Measurements from ENCODE around the gene NUTM2G. TPM values are rescaled to one million over a fixed set of nuclear protein-coding genes. Genes with fewer than 3 reads are reported as not detected.
"Not testable (repeated sequence)": the region's sequence is repeated elsewhere in the genome, so short reads cannot be mapped to it uniquely, and the experiment has no call there.

The NUTM2G gene
- total RNA-seq, 1 experiment from 2014 or later, result not detected

GRCh38 chr9:96941628-96942027 is 13.0 kb downstream of the NUTM2G start:
- DNase-seq (ENCODE audit: low spot score), result not testable (repeated sequence)

- DNase-seq (ENCODE audit: low spot score), result not testable (repeated sequence)
These were observed 13.5 kb downstream of the NUTM2G start for GRCh38 chr9:96942181-96942580.

GRCh38 chr9:96949346-96949745 is 20.7 kb downstream of the NUTM2G start:
- DNase-seq (ENCODE audit: low spot score), result not testable (repeated sequence)

- DNase-seq (ENCODE audit: low spot score), result not testable (repeated sequence)
These were observed 21.9 kb downstream of the NUTM2G start for GRCh38 chr9:96950539-96950938.

GRCh38 chr9:96967591-96967990 is 38.9 kb downstream of the NUTM2G start:
- DNase-seq (ENCODE audit: low spot score), result not testable (repeated sequence)

GRCh38 chr9:96972552-96972951 is 43.9 kb downstream of the NUTM2G start:
- not testable (repeated sequence) for DNase-seq (ENCODE audit: low spot score)

- DNase-seq (ENCODE audit: low spot score), result not testable (repeated sequence)
These were observed 45.4 kb downstream of the NUTM2G start for GRCh38 chr9:96974037-96974436.

- not testable (repeated sequence) for DNase-seq (ENCODE audit: low spot score)
These were observed 55.0 kb downstream of the NUTM2G start for GRCh38 chr9:96983496-96984122.

GRCh38 chr9:96984139-96984538 is 55.5 kb downstream of the NUTM2G start:
- not testable (repeated sequence) for DNase-seq (ENCODE audit: low spot score)

- DNase-seq (ENCODE audit: low spot score), result not testable (repeated sequence)
These were observed 56.2 kb downstream of the NUTM2G start for GRCh38 chr9:96984887-96985286.

Other genes starting within 250 kb of the NUTM2G start
- 2.6 and 6.2 TPM in 2 replicates for gene ZNF510, start 150.8 kb upstream of the NUTM2G start, total RNA-seq (2014; rRNA removed; shearing (Covaris generic))
- gene ZNF782, start 74.3 kb upstream of the NUTM2G start, total RNA-seq (2014; rRNA removed; shearing (Covaris generic)), result 2.6 and 11.1 TPM in 2 replicates
- 8.3 and 9.6 TPM in 2 replicates for gene CTSV, start 110.3 kb downstream of the NUTM2G start, total RNA-seq (2014; rRNA removed; shearing (Covaris generic))

All from HT-29 (cell line).